Muscle of arm (tissue), 12 donors: ENCODE results near the gene ZFP28. TPM values are rescaled to one million over a fixed set of nuclear protein-coding genes. Genes with fewer than 3 reads are reported as not detected.
A peak's percentile ranks its signal among the peaks of the same experiment; 100 is the strongest.

ENCODE experiments used
- DNase-seq: peaks from one replicate; pipeline ENCODE4 v3.0.0-alpha.2; 2013
- polyA plus RNA-seq, 12 donors: library from polyadenylated mRNA; unstranded; fragments of 120-200 nt; gene quantifications; one replicate each; pipeline ENCODE4 v1.2.1, GENCODE V29; 2013; ENCODE audit not compliant: insufficient read length in 12 of 12

Gene ZFP28
- polyA plus RNA-seq, 12 donors: 9.3 to 16.4 (median 11.1) TPM; not detected in 1

- DNase-seq: peak; percentile 89
Observed at GRCh38 chr19:56594783-56595547, 56.2 kb downstream of the ZFP28 start, which contains the start of gene ZNF71. Gene ZNF71 (plus strand): TSS chr19:56595302. CDS start chr19:56601559, 6,257 bp downstream.

DNA sequence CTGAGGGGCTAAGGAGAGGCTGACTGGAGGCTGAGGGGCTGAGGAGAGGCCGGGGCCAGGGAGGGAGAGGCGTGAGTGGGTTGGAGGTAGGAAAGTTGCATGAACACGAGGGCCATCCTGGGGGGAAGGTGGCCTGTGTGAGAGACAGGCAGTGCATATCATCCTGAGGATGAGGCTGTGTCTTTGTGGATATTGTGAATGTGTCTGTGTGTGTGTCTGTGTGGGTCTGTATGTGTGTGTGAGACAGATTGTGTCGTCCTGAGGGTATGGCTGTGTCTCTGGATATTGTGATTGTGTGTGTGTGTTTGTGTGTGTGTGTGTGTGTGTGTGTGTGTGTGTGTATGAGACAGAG is 56.8 kb downstream of the ZFP28 start:
- no peak for DNase-seq

DNA sequence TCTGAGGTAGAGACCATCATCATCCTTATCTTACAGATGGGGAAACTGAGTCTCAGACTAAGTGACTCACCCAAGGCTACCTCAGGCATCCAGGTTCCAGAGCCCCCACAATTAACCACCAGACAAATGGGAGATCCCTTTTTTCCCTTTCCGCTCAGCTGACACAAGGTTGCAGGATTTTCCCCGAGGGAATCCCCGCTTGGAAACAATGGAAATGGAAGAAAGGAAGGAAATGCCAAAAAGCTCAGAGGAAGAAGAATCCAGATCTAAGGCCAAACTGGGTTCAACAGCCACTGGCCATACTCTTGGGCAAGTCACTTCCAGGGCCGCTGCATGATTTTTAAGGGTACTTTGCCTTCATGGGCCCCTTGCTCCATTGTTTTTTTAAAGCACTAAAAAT is 57.9 kb downstream of the ZFP28 start:
- DNase-seq: no peak

DNA sequence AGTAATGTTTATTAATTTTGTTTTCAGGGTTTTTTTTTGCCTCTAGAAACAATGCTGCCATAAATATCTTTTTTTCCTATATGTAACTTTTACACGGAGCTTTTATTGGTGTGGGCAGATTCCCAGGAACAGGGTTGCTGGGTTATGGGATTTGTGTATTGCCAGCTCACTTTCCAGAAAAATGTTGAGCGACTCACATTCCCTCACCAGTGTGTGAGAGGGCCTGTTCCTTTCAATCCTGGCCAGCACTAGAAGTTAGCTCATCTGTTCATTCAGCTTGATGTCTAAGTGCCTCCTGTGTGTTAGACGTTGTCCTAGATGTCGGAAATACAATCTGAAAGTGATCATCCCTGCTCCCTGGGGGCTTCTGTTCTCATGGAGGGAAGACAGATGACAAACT is 58.9 kb downstream of the ZFP28 start:
- no peak for DNase-seq

DNA sequence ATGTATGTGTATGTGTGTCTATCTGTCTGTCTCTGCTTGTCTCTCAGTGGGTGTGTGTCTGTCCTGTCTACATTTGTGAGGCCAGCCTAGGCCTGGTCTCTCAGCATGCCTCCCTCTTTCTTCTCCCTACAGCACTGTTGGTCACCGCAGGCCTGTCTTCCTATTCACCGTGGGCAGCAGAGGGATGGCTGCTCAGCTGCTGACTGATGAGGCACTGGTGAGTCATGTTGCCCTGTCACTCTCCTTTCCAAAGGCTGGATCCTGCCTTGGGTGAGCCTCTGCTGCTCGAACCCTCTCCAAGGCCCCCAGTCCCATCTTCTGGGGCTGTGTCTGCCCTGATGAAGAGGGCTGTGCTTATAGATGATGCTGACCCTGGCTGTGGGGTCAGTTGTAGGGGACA is 62.6 kb downstream of the ZFP28 start:
- no peak for DNase-seq

DNA sequence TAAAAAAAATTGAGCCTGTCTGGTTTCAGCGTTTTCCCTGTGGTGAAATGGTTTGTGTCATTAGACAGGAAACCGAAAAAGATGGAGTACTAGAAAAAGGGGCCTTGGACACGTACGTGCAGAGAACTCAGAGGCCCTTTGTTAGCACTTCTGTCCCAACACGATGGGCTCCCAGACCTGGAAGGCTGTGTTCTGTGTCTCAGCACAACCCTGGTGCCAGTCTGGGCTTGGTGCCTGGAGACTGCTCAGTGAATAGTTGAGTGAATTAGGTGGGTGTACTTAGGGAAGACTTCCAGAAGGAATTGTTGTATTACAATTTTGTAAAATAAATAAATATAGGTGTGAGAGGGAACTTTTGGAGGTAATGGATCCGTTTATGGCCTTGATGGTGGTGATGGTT is 65.1 kb downstream of the ZFP28 start:
- DNase-seq: no peak

Other genes with a start within 250 kb of the ZFP28 start
- 10 to 100 TPM in 1 of 12 donors, 1 to 10 TPM in 9, not detected in 2; 5.0 to 12.4 (median 7.3) TPM for gene ZSCAN5A, start 224.1 kb upstream of the ZFP28 start, polyA plus RNA-seq
- gene ZNF582, start 145.4 kb upstream of the ZFP28 start, polyA plus RNA-seq: 1 to 10 TPM in 11 of 12 donors, not detected in 1; 4.9 to 9.4 (median 7.1) TPM
- gene ZNF583, start 134.6 kb upstream of the ZFP28 start, polyA plus RNA-seq: 10 to 100 TPM in 1 of 12 donors, 1 to 10 TPM in 10, not detected in 1; 6.1 to 11.2 (median 7.6) TPM
- gene ZNF667, start 61.6 kb upstream of the ZFP28 start, polyA plus RNA-seq: 10 to 100 TPM in 9 of 12 donors, 1 to 10 TPM in 2, not detected in 1; 8.0 to 19.5 (median 11.5) TPM
- 10 to 100 TPM in 10 of 12 donors, 1 to 10 TPM in 1, not detected in 1; 9.1 to 27.0 (median 18.6) TPM for gene ZNF471, start 31.1 kb upstream of the ZFP28 start, polyA plus RNA-seq
- 1 to 10 TPM in 11 of 12 donors, not detected in 1; 1.5 to 7.1 (median 5.0) TPM for gene ZNF470, start 28.5 kb downstream of the ZFP28 start, polyA plus RNA-seq
- 1 to 10 TPM in 11 of 12 donors, not detected in 1; 5.8 to 8.8 (median 7.1) TPM for gene ZNF71, start 56.4 kb downstream of the ZFP28 start, polyA plus RNA-seq
- gene SMIM17, start 104.2 kb downstream of the ZFP28 start, polyA plus RNA-seq: 1 to 10 TPM in 10 of 12 donors, not detected in 2; 1.2 to 2.6 (median 1.7) TPM
- 1 to 10 TPM in 10 of 12 donors, not detected in 2; 1.7 to 5.7 (median 2.4) TPM for gene ZNF835, start 132.8 kb downstream of the ZFP28 start, polyA plus RNA-seq